ENCODE results near the gene CHID1. TPM values are rescaled to one million over a fixed set of nuclear protein-coding genes. Genes with fewer than 3 reads are reported as not detected.

The CHID1 gene
- total and polyA plus RNA-seq, 9 of the 15 experiments (the other 6 are each of a cell fraction or from before 2014, with no cell fraction given), result 15.1 to 108 (median 39.8) TPM

DNA sequence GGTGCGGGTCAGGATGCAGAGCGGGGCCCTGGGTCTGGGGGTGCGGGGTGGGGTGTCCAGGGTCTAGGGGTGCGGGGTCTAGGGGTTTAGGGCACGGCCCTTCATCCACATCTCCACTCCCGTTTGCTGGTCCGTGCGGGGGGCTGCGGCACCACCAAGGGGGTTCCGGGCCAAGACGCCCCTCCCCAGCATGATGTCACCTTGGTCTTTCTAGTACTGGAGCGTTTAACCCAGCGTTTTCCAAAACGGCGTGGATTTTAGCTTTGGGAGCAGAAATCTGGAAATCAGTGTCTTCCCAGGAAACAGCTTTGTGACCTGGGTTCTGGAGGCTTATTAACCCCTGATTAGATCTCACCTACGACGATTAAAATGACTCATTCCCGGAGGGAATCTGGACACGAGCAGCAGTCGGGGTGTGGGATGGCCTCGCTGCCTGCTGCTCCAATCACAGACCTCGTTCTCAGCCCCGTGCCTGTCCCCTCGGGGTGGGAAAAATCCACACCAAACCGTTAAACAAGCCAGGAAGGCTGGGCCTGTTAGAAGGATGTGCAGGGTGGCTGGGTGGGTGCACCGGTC is 15.8 kb upstream of the CHID1 start:
- BruUV-seq (replicated peaks), result TSS peak; percentile 66
- DNase-seq (ENCODE audit: extremely low read depth in 1 of 4, low spot score in 3 of 4), result peak; percentile 16 to 74 (median 54)
- TF ChIP-seq, protein P1, sequence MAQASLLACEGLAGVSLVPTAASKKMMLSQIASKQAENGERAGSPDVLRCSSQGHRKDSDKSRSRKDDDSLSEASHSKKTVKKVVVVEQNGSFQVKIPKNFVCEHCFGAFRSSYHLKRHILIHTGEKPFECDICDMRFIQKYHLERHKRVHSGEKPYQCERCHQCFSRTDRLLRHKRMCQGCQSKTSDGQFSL (CRISPR knock-in tag; IDR thresholded peaks at IDR 0.05), result no peak
- TF ChIP-seq, protein P1 (tag; IDR thresholded peaks at IDR 0.05), result no peak
- TF ChIP-seq FOXK1 (CRISPR knock-in tag; IDR thresholded peaks at IDR 0.05; ENCODE audit: borderline replicate concordance) (no peak), TAF1 (IDR thresholded peaks at IDR 0.05; ENCODE audit: control insufficient read depth, extremely low read depth, insufficient read depth, low read length, severe bottlenecking) (no peak), RNF2 (IDR thresholded peaks at IDR 0.05) (no peak), SIRT6 (IDR thresholded peaks at IDR 0.05; ENCODE audit: low read depth, low read length) (no peak), BRF1 (IDR thresholded peaks at IDR 0.05; ENCODE audit: borderline replicate concordance, extremely low read depth, insufficient read length) (no peak), COPS2 (conservative IDR thresholded peaks at IDR 0.05) (no peak), CTBP1 (IDR thresholded peaks at IDR 0.05; ENCODE audit: borderline replicate concordance) (no peak), ZBTB17 (CRISPR knock-in tag; IDR thresholded peaks at IDR 0.05) (no peak)
- TF ChIP-seq, protein P2, sequence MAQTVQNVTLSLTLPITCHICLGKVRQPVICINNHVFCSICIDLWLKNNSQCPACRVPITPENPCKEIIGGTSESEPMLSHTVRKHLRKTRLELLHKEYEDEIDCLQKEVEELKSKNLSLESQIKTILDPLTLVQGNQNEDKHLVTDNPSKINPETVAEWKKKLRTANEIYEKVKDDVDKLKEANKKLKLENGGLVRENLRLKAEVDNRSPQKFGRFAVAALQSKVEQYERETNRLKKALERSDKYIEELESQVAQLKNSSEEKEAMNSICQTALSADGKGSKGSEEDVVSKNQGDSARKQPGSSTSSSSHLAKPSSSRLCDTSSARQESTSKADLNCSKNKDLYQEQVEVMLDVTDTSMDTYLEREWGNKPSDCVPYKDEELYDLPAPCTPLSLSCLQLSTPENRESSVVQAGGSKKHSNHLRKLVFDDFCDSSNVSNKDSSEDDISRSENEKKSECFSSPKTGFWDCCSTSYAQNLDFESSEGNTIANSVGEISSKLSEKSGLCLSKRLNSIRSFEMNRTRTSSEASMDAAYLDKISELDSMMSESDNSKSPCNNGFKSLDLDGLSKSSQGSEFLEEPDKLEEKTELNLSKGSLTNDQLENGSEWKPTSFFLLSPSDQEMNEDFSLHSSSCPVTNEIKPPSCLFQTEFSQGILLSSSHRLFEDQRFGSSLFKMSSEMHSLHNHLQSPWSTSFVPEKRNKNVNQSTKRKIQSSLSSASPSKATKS (CRISPR knock-in tag; IDR thresholded peaks at IDR 0.05), result no peak
- TF ChIP-seq, protein P3, sequence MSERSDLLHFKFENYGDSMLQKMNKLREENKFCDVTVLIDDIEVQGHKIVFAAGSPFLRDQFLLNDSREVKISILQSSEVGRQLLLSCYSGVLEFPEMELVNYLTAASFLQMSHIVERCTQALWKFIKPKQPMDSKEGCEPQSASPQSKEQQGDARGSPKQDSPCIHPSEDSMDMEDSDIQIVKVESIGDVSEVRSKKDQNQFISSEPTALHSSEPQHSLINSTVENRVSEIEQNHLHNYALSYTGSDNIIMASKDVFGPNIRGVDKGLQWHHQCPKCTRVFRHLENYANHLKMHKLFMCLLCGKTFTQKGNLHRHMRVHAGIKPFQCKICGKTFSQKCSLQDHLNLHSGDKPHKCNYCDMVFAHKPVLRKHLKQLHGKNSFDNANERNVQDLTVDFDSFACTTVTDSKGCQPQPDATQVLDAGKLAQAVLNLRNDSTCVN (CRISPR knock-in tag; IDR thresholded peaks at IDR 0.05), result no peak
- TF ChIP-seq, protein P4, sequence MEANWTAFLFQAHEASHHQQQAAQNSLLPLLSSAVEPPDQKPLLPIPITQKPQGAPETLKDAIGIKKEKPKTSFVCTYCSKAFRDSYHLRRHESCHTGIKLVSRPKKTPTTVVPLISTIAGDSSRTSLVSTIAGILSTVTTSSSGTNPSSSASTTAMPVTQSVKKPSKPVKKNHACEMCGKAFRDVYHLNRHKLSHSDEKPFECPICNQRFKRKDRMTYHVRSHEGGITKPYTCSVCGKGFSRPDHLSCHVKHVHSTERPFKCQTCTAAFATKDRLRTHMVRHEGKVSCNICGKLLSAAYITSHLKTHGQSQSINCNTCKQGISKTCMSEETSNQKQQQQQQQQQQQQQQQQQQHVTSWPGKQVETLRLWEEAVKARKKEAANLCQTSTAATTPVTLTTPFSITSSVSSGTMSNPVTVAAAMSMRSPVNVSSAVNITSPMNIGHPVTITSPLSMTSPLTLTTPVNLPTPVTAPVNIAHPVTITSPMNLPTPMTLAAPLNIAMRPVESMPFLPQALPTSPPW (CRISPR knock-in tag; IDR thresholded peaks at IDR 0.05), result no peak
- TF ChIP-seq, protein P5, sequence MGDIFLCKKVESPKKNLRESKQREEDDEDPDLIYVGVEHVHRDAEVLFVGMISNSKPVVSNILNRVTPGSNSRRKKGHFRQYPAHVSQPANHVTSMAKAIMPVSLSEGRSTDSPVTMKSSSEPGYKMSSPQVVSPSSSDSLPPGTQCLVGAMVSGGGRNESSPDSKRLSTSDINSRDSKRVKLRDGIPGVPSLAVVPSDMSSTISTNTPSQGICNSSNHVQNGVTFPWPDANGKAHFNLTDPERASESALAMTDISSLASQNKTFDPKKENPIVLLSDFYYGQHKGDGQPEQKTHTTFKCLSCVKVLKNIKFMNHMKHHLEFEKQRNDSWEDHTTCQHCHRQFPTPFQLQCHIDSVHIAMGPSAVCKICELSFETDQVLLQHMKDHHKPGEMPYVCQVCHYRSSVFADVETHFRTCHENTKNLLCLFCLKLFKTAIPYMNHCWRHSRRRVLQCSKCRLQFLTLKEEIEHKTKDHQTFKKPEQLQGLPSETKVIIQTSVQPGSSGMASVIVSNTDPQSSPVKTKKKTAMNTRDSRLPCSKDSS (IDR thresholded peaks at IDR 0.05; ENCODE audit: low read depth, partially characterized antibody), result no peak

More for the DNA sequence above, 15.8 kb upstream of the CHID1 start:
- H3K27ac ChIP-seq (ENCODE audit: extremely low read depth, low read depth, low read length), result 0 out of 3 replicates have a peak overlapping the region, but pooled peaks have one; percentile 32
- H4K20me1 ChIP-seq (replicated peaks; ENCODE audit: control insufficient read depth, insufficient read depth, low read length), result peaks cover 2% of the 10 kb centered on the region; the same call in 1 of the 2 replicates
- WGBS (ENCODE audit: insufficient coverage, low coverage, missing lambda C conversion rate), result 11% methylated on average over 21 of the region's 26 CpGs
- in situ Hi-C loops (cut with MboI) (no loop called here), intact Hi-C loops (cut with micrococcal nuclease) (no loop called here)
- ChIA-PET CTCF (ENCODE audit: low intra/inter-chr PET ratio) (no interaction called here), POLR2A (interaction anchor here (1.0 kb wide), 1 partner anchor 12 kb away, joined by 4 read pairs; no protein-coding TSS in a partner anchor)
- FAIRE-seq (peak; percentile 62), ATAC-seq (no peak)
- H3K79me2 ChIP-seq (ENCODE audit: control insufficient read depth, insufficient read depth, low read length), result peaks cover 37% of the 10 kb centered on the region
- H3K4me3 ChIP-seq, result peak overlapping the region; percentile 89
- H3K27me3 ChIP-seq (ENCODE audit: control insufficient read depth in 2 of 2, insufficient read depth in 2 of 2, low read length in 2 of 2), result no peaks in the 10 kb centered on the region
- no peaks in the 10 kb centered on the region for H3K9me3 ChIP-seq (replicated peaks; ENCODE audit: control insufficient read depth, insufficient read depth, low read depth, low read length)
- peak overlapping the region; percentile 70 for H3K4me2 ChIP-seq (ENCODE audit: insufficient read depth, low read length)
- peak overlapping the region; percentile 45 to 95; a peak in 3 of 4 replicates for H3K9ac ChIP-seq (ENCODE audit: insufficient read depth in 1 of 2, low read depth in 2 of 2, low read length in 2 of 2)
- peaks cover 17% of the 10 kb centered on the region; the same call in 1 of the 3 replicates for H3K36me3 ChIP-seq (ENCODE audit: control insufficient read depth, insufficient read depth, low read length)
- peaks cover 4% of the 10 kb centered on the region for H3K9me1 ChIP-seq (ENCODE audit: control insufficient read depth, insufficient read depth, low read length)
- H2AFZ ChIP-seq (ENCODE audit: low read depth, low read length), result no peak overlapping the region
- peaks cover 17 to 49% of the 10 kb centered on the region in 2 experiments for H3K4me1 ChIP-seq (replicated peaks in 1 of 2; ENCODE audit: control insufficient read depth in 2 of 2, insufficient read depth in 2 of 2, low read length in 2 of 2)
